Loucy (cell line): ENCODE data around the gene MUC5AC.

Experiments used
- EZH2phosphoT487 ChIP-seq: fragments of 200-600 bp; IDR thresholded peaks from 2 replicates; pipeline ENCODE4 v1.6.1; 2018; ENCODE audit warnings: antibody characterized with exemption, mild to moderate bottlenecking, moderate library complexity, borderline replicate concordance
- TF ChIP-seq, protein P1 (sequence below): fragments of 200-600 bp; sonication (generic); conservative IDR thresholded peaks from 2 replicates; pipeline ENCODE4 v1.5.1; 2014; ENCODE audit warnings: mild to moderate bottlenecking, antibody characterized with exemption, low read length

- TF ChIP-seq, protein P1, sequence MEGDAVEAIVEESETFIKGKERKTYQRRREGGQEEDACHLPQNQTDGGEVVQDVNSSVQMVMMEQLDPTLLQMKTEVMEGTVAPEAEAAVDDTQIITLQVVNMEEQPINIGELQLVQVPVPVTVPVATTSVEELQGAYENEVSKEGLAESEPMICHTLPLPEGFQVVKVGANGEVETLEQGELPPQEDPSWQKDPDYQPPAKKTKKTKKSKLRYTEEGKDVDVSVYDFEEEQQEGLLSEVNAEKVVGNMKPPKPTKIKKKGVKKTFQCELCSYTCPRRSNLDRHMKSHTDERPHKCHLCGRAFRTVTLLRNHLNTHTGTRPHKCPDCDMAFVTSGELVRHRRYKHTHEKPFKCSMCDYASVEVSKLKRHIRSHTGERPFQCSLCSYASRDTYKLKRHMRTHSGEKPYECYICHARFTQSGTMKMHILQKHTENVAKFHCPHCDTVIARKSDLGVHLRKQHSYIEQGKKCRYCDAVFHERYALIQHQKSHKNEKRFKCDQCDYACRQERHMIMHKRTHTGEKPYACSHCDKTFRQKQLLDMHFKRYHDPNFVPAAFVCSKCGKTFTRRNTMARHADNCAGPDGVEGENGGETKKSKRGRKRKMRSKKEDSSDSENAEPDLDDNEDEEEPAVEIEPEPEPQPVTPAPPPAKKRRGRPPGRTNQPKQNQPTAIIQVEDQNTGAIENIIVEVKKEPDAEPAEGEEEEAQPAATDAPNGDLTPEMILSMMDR, result no peak
- no peak for TF ChIP-seq EZH2phosphoT487
These were observed 19.4 kb downstream of the MUC5AC start for GRCh38 chr11:1177020-1177770.
